Muscle layer of duodenum (tissue), 2 donors: ENCODE measurements around the gene PPHLN1.

ENCODE experiments used
- H3K27ac ChIP-seq: one replicate; pipeline ENCODE4 v1.7.0; 2013; ENCODE audit warnings: mild to moderate bottlenecking, low read length
- H3K27me3 ChIP-seq: one replicate; pipeline ENCODE4 v1.7.0; 2013; ENCODE audit warnings: low read depth, mild to moderate bottlenecking, control low read depth, low read length
- H3K36me3 ChIP-seq, 2 donors: one replicate each; pipeline ENCODE4 v1.7.0; 2013; ENCODE audit warnings: low read length in 2 of 2, control low read depth in 1 of 2, mild to moderate bottlenecking in 1 of 2; ENCODE audit not compliant: insufficient read depth in 2 of 2, control insufficient read depth in 1 of 2
- H3K4me1 ChIP-seq, 2 donors: one replicate each; pipeline ENCODE4 v1.7.0; 2013; ENCODE audit warnings: low read length in 2 of 2, mild to moderate bottlenecking in 2 of 2, control low read depth in 1 of 2, moderate library complexity in 1 of 2; ENCODE audit not compliant: insufficient read depth in 2 of 2, control insufficient read depth in 1 of 2
- H3K4me3 ChIP-seq, 2 donors: one replicate each; pipeline ENCODE4 v1.7.0; 2013; ENCODE audit warnings: low read length in 2 of 2, low read depth in 1 of 2, mild to moderate bottlenecking in 1 of 2
- H3K9me3 ChIP-seq, 2 donors: one replicate each; pipeline ENCODE4 v1.7.0; 2013; ENCODE audit warnings: low read length in 2 of 2, control low read depth in 1 of 2, mild to moderate bottlenecking in 1 of 2; ENCODE audit not compliant: control insufficient read depth in 1 of 2
- donor health status: healthy.

Gene PPHLN1

DNA sequence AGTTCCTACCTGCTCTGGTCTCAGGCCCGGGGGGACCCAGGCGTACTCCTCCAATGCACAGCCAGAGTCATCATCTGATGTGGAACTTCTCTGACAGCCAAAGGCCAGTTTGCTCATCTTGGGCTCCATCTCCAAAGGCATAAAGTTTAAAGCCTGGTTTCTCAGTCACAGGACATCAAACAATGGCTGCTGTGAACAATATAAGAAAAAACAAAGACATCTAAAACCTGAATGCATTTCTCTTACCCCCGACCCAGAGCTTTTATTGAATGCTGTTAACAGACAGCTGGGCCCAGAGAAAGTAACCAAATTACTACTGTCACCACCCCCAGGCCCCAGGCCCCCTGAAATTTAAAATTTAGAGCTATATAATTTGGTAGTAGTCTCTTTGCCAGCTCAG lies 146.4 kb downstream of the PPHLN1 start:
- H3K36me3 ChIP-seq, result no peaks in the 10 kb centered on the region
- H3K4me3 ChIP-seq, result no peak overlapping the region
- H3K4me1 ChIP-seq, result peaks cover 0 to 15% of the 10 kb centered on the region in 2 donors
- H3K9me3 ChIP-seq, result no peaks in the 10 kb centered on the region
- H3K27me3 ChIP-seq, result no peaks in the 10 kb centered on the region
- H3K27ac ChIP-seq, result no peak overlapping the region

DNA sequence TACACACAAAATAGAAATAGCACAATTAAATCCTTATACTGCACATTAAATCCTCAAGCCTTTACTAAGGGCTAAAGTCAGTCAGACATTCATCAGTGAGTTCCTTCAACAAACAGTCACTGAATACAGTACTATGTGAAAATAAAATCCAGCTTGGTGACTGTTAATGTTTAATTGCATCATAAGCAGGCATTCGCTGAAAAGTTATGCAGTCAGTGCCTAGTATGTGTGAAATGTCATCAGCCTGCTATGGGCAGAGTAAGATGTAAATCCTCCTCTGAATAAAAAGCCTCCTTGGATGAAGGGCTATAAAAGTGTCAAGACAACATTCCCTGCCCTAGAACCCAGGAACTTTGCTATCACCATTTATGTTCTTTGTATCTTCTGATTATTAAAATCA lies 147.2 kb downstream of the PPHLN1 start:
- H3K4me3 ChIP-seq, result no peak overlapping the region
- H3K9me3 ChIP-seq, result no peaks in the 10 kb centered on the region
- no peaks in the 10 kb centered on the region for H3K27me3 ChIP-seq
- no peak overlapping the region for H3K27ac ChIP-seq
- no peaks in the 10 kb centered on the region for H3K36me3 ChIP-seq
- peaks cover 0 to 13% of the 10 kb centered on the region in 2 donors for H3K4me1 ChIP-seq

DNA sequence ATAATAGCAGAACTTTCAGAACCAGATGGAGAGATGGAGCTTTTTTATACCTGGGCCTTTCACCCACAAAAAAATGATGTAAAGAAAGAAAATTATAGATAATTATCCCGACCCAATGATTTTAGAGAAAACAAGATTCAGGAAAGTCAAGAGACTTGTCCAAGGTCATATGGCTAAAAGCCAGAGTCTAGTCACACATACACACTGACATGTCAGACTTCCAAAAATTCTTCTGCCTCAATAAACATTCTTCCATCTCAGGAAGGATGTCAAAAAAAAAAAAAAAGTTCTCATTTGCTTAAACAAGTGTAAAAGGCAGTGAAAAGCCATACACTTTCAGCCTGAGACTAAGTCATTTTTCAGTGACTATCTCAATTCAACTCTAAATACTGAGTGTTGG lies 147.6 kb downstream of the PPHLN1 start:
- Histone ChIP-seq H3K36me3 (no peaks in the 10 kb centered on the region), H3K9me3 (no peaks in the 10 kb centered on the region), H3K4me3 (no peak overlapping the region), H3K27ac (no peak overlapping the region), H3K27me3 (no peaks in the 10 kb centered on the region), H3K4me1 (peaks cover 0 to 9% of the 10 kb centered on the region in 2 donors)

DNA sequence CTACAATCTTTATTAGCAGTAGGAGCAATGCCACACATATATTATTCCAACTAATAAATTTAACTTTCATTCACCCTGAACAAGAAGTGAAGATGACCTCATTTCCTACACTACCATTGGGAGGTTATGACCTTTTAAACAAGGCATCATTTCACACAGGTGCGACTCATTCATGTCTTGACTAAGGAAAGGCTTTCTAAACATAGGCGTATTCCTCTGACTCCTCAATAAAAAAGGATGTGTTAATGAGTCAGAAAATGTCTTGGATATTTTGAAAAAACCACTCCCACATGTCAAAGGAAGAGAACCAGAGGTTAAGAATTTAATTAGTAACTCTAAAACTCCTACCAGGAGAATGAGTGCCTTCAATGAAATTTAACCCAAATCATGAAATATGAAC lies 148.4 kb downstream of the PPHLN1 start:
- H3K27me3 ChIP-seq, result no peaks in the 10 kb centered on the region
- H3K36me3 ChIP-seq, result no peaks in the 10 kb centered on the region
- H3K4me3 ChIP-seq, result no peak overlapping the region
- no peaks in the 10 kb centered on the region for H3K9me3 ChIP-seq
- peaks cover 0 to under 1% of the 10 kb centered on the region in 2 donors for H3K4me1 ChIP-seq
- no peak overlapping the region for H3K27ac ChIP-seq

GRCh38 chr12:42475106-42475505 lies 149.1 kb downstream of the PPHLN1 start:
- H3K4me1 ChIP-seq, result no peaks in the 10 kb centered on the region
- no peaks in the 10 kb centered on the region for H3K9me3 ChIP-seq
- no peak overlapping the region for H3K27ac ChIP-seq
- no peaks in the 10 kb centered on the region for H3K36me3 ChIP-seq
- H3K27me3 ChIP-seq, result no peaks in the 10 kb centered on the region
- H3K4me3 ChIP-seq, result no peak overlapping the region

DNA sequence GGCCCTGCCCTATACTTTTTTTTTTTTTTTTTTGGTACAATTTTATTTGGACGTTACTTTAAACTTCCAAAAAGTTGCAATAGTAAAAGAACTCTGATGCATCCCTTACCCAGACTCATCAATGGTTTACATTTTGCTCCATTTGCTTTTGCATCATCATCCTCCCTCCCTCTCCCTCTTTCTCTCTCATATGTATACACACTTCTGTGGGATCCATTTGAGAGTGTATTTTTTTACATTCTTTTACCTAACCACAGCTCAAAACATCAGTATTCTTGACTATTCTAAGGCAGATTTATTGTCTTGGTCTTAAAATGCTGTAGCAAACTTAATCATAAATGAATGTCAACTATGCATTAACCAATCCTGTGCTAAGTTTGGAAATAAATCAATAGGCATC lies 152.0 kb downstream of the PPHLN1 start:
- H3K4me1 ChIP-seq, result peaks cover 0 to 5% of the 10 kb centered on the region in 2 donors
- H3K9me3 ChIP-seq, result no peaks in the 10 kb centered on the region
- no peak overlapping the region for H3K27ac ChIP-seq
- H3K27me3 ChIP-seq, result no peaks in the 10 kb centered on the region
- H3K4me3 ChIP-seq, result no peak overlapping the region
- no peaks in the 10 kb centered on the region for H3K36me3 ChIP-seq

- Histone ChIP-seq H3K27me3 (no peaks in the 10 kb centered on the region), H3K27ac (no peak overlapping the region), H3K36me3 (no peaks in the 10 kb centered on the region), H3K4me1 (peaks cover 0 to 11% of the 10 kb centered on the region in 2 donors), H3K9me3 (no peaks in the 10 kb centered on the region), H3K4me3 (no peak overlapping the region)
Observed at GRCh38 chr12:42481368-42481767, 155.4 kb downstream of the PPHLN1 start.

GRCh38 chr12:42482041-42482747 lies 156.2 kb downstream of the PPHLN1 start:
- Histone ChIP-seq H3K4me1 (peaks cover 0 to 11% of the 10 kb centered on the region in 2 donors), H3K4me3 (peak overlapping the region; percentile 63 to 83), H3K27ac (peak overlapping the region; percentile 12)

GRCh38 chr12:42482748-42483520 lies 157.0 kb downstream of the PPHLN1 start:
- peak overlapping the region; percentile 12 for H3K27ac ChIP-seq
- no peaks in the 10 kb centered on the region for H3K9me3 ChIP-seq
- peaks cover 0 to 11% of the 10 kb centered on the region in 2 donors for H3K4me1 ChIP-seq
- H3K27me3 ChIP-seq, result no peaks in the 10 kb centered on the region
- H3K36me3 ChIP-seq, result no peaks in the 10 kb centered on the region
- H3K4me3 ChIP-seq, result peak overlapping the region; percentile 63 to 83

More at GRCh38 chr12:42482041-42482747, 156.2 kb downstream of the PPHLN1 start:
- Histone ChIP-seq H3K36me3 (no peaks in the 10 kb centered on the region), H3K27me3 (no peaks in the 10 kb centered on the region), H3K9me3 (no peaks in the 10 kb centered on the region)

DNA sequence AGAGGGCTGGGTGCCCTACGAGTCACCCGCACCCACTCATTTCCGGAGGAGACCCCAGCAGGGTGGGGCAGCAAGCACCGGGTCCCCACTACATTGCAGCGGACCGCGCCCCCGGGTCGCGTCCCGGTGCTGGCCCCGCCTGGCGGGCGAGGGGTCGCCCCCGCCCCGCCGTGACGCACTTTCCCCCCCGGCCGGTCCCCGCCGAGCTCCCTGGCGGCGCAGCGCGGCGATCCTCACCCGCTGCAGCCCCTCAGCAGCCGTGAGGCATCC lies 157.5 kb downstream of the PPHLN1 start:
- no peak overlapping the region for H3K27ac ChIP-seq
- no peaks in the 10 kb centered on the region for H3K36me3 ChIP-seq
- H3K4me1 ChIP-seq, result peaks cover 0 to 11% of the 10 kb centered on the region in 2 donors
- peak overlapping the region; percentile 63 to 83 for H3K4me3 ChIP-seq
- H3K9me3 ChIP-seq, result no peaks in the 10 kb centered on the region
- no peaks in the 10 kb centered on the region for H3K27me3 ChIP-seq

GRCh38 chr12:42484996-42485395 lies 159.0 kb downstream of the PPHLN1 start:
- Histone ChIP-seq H3K4me3 (no peak overlapping the region), H3K27ac (no peak overlapping the region), H3K36me3 (no peaks in the 10 kb centered on the region), H3K9me3 (no peaks in the 10 kb centered on the region), H3K27me3 (no peaks in the 10 kb centered on the region), H3K4me1 (peaks cover 0 to 11% of the 10 kb centered on the region in 2 donors)
